Adrenal gland (tissue), 12 donors: ENCODE results near the gene IFI35. TPM values are rescaled to one million over a fixed set of nuclear protein-coding genes. Genes with fewer than 3 reads are reported as not detected.

Source experiments
- DNase-seq, 7 donors: peaks; one replicate each; pipeline ENCODE4 v3.0.0-alpha.2; 2019 to 2020
- H3K27ac ChIP-seq, 5 donors: fragments of 200-600 bp; sonication (generic) in 4 of 5; 1 replicate in 3 of 5; 2 replicates in 2 of 5; pipeline versions ENCODE4 v1.5.1 to v1.8.0; 2016 to 2020; ENCODE audit warnings: mild to moderate bottlenecking in 1 of 5
- H3K27me3 ChIP-seq: fragments of 200-600 bp; 2 replicates; pipeline ENCODE4 v1.8.0; 2021
- H3K36me3 ChIP-seq, 2 donors: fragments of 200-600 bp; replicated peaks in 1 of 2; 1 replicate in 1 of 2; 2 replicates in 1 of 2; pipeline versions ENCODE4 v1.5.1 to v1.8.0; 2018 to 2022
- H3K4me1 ChIP-seq, 2 donors: fragments of 200-600 bp; replicated peaks in 1 of 2; 1 replicate in 1 of 2; 2 replicates in 1 of 2; pipeline versions ENCODE4 v1.5.1 to v1.8.0; 2018 to 2021
- H3K4me3 ChIP-seq, 4 donors: fragments of 200-600 bp; sonication (generic) in 3 of 4; one replicate each; pipeline ENCODE4 v1.5.1; 2016 to 2018
- H3K9me3 ChIP-seq, 3 donors: fragments of 200-600 bp; sonication (generic) in 1 of 3; replicated peaks in 1 of 3; 1 replicate in 2 of 3; 2 replicates in 1 of 3; pipeline versions ENCODE4 v1.5.1 to v1.8.0; 2016 to 2021
- POLR2A ChIP-seq, 2 donors: fragments of 450-650 bp; IDR thresholded peaks; one replicate each; pipeline ENCODE4 v1.6.1; 2017; ENCODE audit warnings: antibody characterized with exemption in 2 of 2, mild to moderate bottlenecking in 2 of 2, moderate library complexity in 1 of 2
- WGBS, 4 donors: extraction: QIAGEN DNeasy Blood & Tissue Kit in 2 of 4; methylation state at CpG; one replicate each; pipeline versions ENCODE4 v1.1.5 to v1.1.7; 2013 to 2017; 5-methylcytosine and 5-hydroxymethylcytosine counted together
- intact Hi-C, 2 donors: fragments of 100-400 bp; cut with DNase I; formaldehyde crosslinking; loops; one replicate each; pipeline versions ENCODE4 v1.14.1 to v1.15.0; 2022 to 2023
- polyA plus RNA-seq, 3 donors: library from polyadenylated mRNA; stranded (reverse); fragments of 200-250 nt in 2 of 3; fragments of 350-450 nt in 1 of 3; fragmentation: Illumina TruSeq in 1 of 3; extraction: RNeasy Lipid Tissue Mini Kit (QIAGEN cat#74804) in 1 of 3; gene quantifications; one replicate each; pipeline ENCODE4 v1.2.3, GENCODE V29; 2013 to 2014
- small RNA-seq, 2 donors: library from RNA; depleted of rRNA; stranded (forward); fragments of <200 nt; gene quantifications; one replicate each; pipeline ENCODE3, GENCODE V24; 2016
- total RNA-seq, 9 donors: library from RNA; depleted of rRNA in 4 of 9; stranded (reverse); fragments of >200 nt in 4 of 9; fragments of 120-200 nt in 1 of 9; fragmentation: NEBNext Ultra II Directional in 1 of 9; extraction: Animal tissue kit (Norgen Biotek cat#: 25700) in 1 of 9; gene quantifications; one replicate each; pipeline versions ENCODE4 v1.1.0 to v1.2.4, GENCODE V29; 2013 to 2023
- TF ChIP-seq, protein P1 (sequence below), 6 experiments: fragments of 450-650 bp in 4 of 6; fragments of 200-600 bp in 2 of 6; sonication (generic) in 1 of 6; IDR thresholded peaks; 1 replicate in 5 of 6; 2 replicates in 1 of 6; pipeline versions ENCODE4 v1.5.1 to v1.8.0; 2016 to 2021; ENCODE audit warnings: antibody characterized with exemption in 6 of 6, mild to moderate bottlenecking in 2 of 6, moderate library complexity in 1 of 6
- donor health status: healthy with polysubstance abuse.
- donor health status: Bipolar disorder and iron deficiency.
- donor health status: DM: yes; HTN: yes; CAD: no.
- donor health status: DM: no; HTN: no; CAD: no.
- donor health status: DM: no; HTN: no; CAD: no.
- donor health status: DM: yes; HTN: yes; CAD: no.

Gene IFI35
- total and polyA plus RNA-seq, 12 donors, result 38.4 to 91.4 (median 64.2) TPM

DNA sequence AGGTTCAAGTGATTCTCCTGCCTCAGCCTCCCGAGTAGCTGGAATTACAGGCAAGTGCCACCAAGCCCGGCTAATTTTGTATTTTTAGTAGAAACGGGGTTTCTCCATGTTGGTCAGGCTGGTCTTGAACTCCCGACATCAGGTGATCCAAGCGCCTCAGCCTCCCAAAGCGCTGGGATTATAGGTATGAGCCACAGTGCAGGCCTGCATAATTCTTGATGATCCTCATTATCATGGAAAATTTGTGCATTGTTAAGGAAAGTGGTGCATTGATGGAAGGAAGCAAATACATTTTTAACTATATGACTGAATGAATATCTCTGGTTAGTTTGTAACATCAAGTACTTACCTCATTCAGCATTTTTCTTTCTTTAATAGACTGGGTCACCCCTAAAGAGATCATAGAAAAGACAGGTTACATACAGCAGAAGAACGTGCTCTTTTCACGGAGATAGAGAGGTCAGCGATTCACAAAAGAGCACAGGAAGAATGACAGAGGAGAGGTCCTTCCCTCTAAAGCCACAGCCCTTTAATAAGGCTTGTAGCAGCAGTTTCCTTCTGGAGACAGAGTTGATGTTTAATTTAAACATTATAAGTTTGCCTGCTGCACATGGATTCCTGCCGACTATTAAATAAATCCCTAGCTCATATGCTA is 56.5 kb downstream of the IFI35 start:
- WGBS, 4 donors, result 93 to 98% (median 95%) methylated on average over 10 of the region's 10 CpGs
- Histone ChIP-seq H3K4me3 (no peak overlapping the region), H3K27me3 (no peaks in the 10 kb centered on the region), H3K27ac (no peak overlapping the region), H3K4me1 (no peaks in the 10 kb centered on the region), H3K9me3 (no peaks in the 10 kb centered on the region), H3K36me3 (no peaks in the 10 kb centered on the region)
- TF ChIP-seq, protein P1, sequence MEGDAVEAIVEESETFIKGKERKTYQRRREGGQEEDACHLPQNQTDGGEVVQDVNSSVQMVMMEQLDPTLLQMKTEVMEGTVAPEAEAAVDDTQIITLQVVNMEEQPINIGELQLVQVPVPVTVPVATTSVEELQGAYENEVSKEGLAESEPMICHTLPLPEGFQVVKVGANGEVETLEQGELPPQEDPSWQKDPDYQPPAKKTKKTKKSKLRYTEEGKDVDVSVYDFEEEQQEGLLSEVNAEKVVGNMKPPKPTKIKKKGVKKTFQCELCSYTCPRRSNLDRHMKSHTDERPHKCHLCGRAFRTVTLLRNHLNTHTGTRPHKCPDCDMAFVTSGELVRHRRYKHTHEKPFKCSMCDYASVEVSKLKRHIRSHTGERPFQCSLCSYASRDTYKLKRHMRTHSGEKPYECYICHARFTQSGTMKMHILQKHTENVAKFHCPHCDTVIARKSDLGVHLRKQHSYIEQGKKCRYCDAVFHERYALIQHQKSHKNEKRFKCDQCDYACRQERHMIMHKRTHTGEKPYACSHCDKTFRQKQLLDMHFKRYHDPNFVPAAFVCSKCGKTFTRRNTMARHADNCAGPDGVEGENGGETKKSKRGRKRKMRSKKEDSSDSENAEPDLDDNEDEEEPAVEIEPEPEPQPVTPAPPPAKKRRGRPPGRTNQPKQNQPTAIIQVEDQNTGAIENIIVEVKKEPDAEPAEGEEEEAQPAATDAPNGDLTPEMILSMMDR (IDR thresholded peaks at IDR 0.05), result no peak
- no peak for TF ChIP-seq POLR2A (IDR thresholded peaks at IDR 0.05)
- intact Hi-C loops, result no loop called here
- no peak for DNase-seq

Small RNAs within 50 kb of the gene (small RNA-seq; reads per million reads assigned to genes)
- gene AARSD1, result 0 reads per million in 2 donors

Other genes with a start within 250 kb of the IFI35 start
- gene RAMP2, start 245.6 kb upstream of the IFI35 start, total RNA-seq, result 10 to 100 TPM in 7 of 9 donors, 1 to 10 TPM in 2; 4.6 to 35.4 (median 16.1) TPM
- 10 to 100 TPM; 23.1 to 67.5 (median 37.9) TPM for gene RAMP2, start 245.6 kb upstream of the IFI35 start, polyA plus RNA-seq
- gene VPS25, start 233.3 kb upstream of the IFI35 start, total RNA-seq, result 100 to 1,000 TPM in 1 of 9 donors, 10 to 100 TPM in 8; 43.2 to 135 (median 52.6) TPM
- gene VPS25, start 233.3 kb upstream of the IFI35 start, polyA plus RNA-seq, result 10 to 100 TPM; 25.7 to 63.4 (median 37.0) TPM
- gene WNK4, start 226.2 kb upstream of the IFI35 start, total RNA-seq, result under 1 TPM in 4 of 9 donors, not detected in 5; 0.18 to 0.46 (median 0.30) TPM
- under 1 TPM; 0.05 to 0.08 (median 0.07) TPM for gene WNK4, start 226.2 kb upstream of the IFI35 start, polyA plus RNA-seq
- gene COA3, start 208.1 kb upstream of the IFI35 start, total RNA-seq, result 100 to 1,000 TPM in 3 of 9 donors, 10 to 100 TPM in 6; 65.3 to 231 (median 84.8) TPM
- gene COA3, start 208.1 kb upstream of the IFI35 start, polyA plus RNA-seq, result 10 to 100 TPM; 55.6 to 98.2 (median 91.1) TPM
- gene CNTD1, start 207.9 kb upstream of the IFI35 start, total RNA-seq, result 1 to 10 TPM in 2 of 9 donors, under 1 TPM in 2, not detected in 5; 0.28 to 8.2 (median 0.96) TPM
- gene CNTD1, start 207.9 kb upstream of the IFI35 start, polyA plus RNA-seq, result under 1 TPM; 0.24 to 0.32 (median 0.27) TPM
- 100 to 1,000 TPM in 5 of 9 donors, 10 to 100 TPM in 4; 70.1 to 235 (median 104) TPM for gene BECN1, start 182.5 kb upstream of the IFI35 start, total RNA-seq
- 10 to 100 TPM; 27.0 to 76.6 (median 33.1) TPM for gene BECN1, start 182.5 kb upstream of the IFI35 start, polyA plus RNA-seq
- 100 to 1,000 TPM in 3 of 9 donors, 10 to 100 TPM in 6; 45.8 to 136 (median 85.1) TPM for gene PSME3, start 173.4 kb upstream of the IFI35 start, total RNA-seq
- 100 to 1,000 TPM in 1 of 3 donors, 10 to 100 TPM in 2; 18.5 to 149 (median 25.4) TPM for gene PSME3, start 173.4 kb upstream of the IFI35 start, polyA plus RNA-seq
- 1 to 10 TPM in 6 of 9 donors, under 1 TPM in 3; 0.60 to 2.2 (median 1.4) TPM for gene AOC2, start 162.2 kb upstream of the IFI35 start, total RNA-seq
- gene AOC2, start 162.2 kb upstream of the IFI35 start, polyA plus RNA-seq, result 1 to 10 TPM in 2 of 3 donors, under 1 TPM in 1; 0.95 to 1.6 (median 1.4) TPM
- 100 to 1,000 TPM in 2 of 9 donors, 10 to 100 TPM in 7; 21.6 to 133 (median 83.7) TPM for gene AOC3, start 155.6 kb upstream of the IFI35 start, total RNA-seq
- gene AOC3, start 155.6 kb upstream of the IFI35 start, polyA plus RNA-seq, result 10 to 100 TPM; 32.4 to 63.9 (median 59.7) TPM
- gene G6PC1, start 106.0 kb upstream of the IFI35 start, total RNA-seq, result under 1 TPM in 3 of 9 donors, not detected in 6; 0.11 to 0.18 (median 0.18) TPM
- under 1 TPM in 1 of 3 donors, not detected in 2; 0.09 TPM for gene G6PC1, start 106.0 kb upstream of the IFI35 start, polyA plus RNA-seq
- 10 to 100 TPM; 16.4 to 60.7 (median 35.1) TPM for gene AARSD1, start 42.3 kb upstream of the IFI35 start, total RNA-seq
- 100 to 1,000 TPM in 2 of 3 donors, 10 to 100 TPM in 1; 49.0 to 206 (median 121) TPM for gene AARSD1, start 42.3 kb upstream of the IFI35 start, polyA plus RNA-seq
- gene PTGES3L, start 26.7 kb upstream of the IFI35 start, total RNA-seq, result under 1 TPM in 3 of 9 donors, not detected in 6; 0.18 to 0.67 (median 0.28) TPM
- under 1 TPM; 0.61 to 0.72 (median 0.62) TPM for gene PTGES3L, start 26.7 kb upstream of the IFI35 start, polyA plus RNA-seq
- gene RUNDC1, start 26.2 kb upstream of the IFI35 start, total RNA-seq, result 10 to 100 TPM; 14.3 to 29.7 (median 17.4) TPM
- gene RUNDC1, start 26.2 kb upstream of the IFI35 start, polyA plus RNA-seq, result 10 to 100 TPM in 2 of 3 donors, 1 to 10 TPM in 1; 7.6 to 20.6 (median 10.3) TPM
- 1,000 to 10,000 TPM in 3 of 9 donors, 100 to 1,000 TPM in 6; 356 to 1,636 (median 929) TPM for gene RPL27, start 8.4 kb upstream of the IFI35 start, total RNA-seq
- gene RPL27, start 8.4 kb upstream of the IFI35 start, polyA plus RNA-seq, result 1,000 to 10,000 TPM; 1,877 to 2,291 (median 1,931) TPM
- gene VAT1, start 15.6 kb downstream of the IFI35 start, total RNA-seq, result 100 to 1,000 TPM; 280 to 744 (median 463) TPM
- 100 to 1,000 TPM; 177 to 311 (median 269) TPM for gene VAT1, start 15.6 kb downstream of the IFI35 start, polyA plus RNA-seq
- 1 to 10 TPM; 1.3 to 8.2 (median 4.0) TPM for gene RND2, start 18.4 kb downstream of the IFI35 start, total RNA-seq
- 1 to 10 TPM; 2.4 to 6.3 (median 3.1) TPM for gene RND2, start 18.4 kb downstream of the IFI35 start, polyA plus RNA-seq
- 10 to 100 TPM in 2 of 9 donors, 1 to 10 TPM in 7; 1.9 to 10.4 (median 5.7) TPM for gene BRCA1, start 118.6 kb downstream of the IFI35 start, total RNA-seq
- 1 to 10 TPM; 1.1 to 3.4 (median 2.3) TPM for gene BRCA1, start 118.6 kb downstream of the IFI35 start, polyA plus RNA-seq
- 100 to 1,000 TPM in 7 of 9 donors, 10 to 100 TPM in 2; 63.6 to 139 (median 110) TPM for gene NBR1, start 164.4 kb downstream of the IFI35 start, total RNA-seq
- gene NBR1, start 164.4 kb downstream of the IFI35 start, polyA plus RNA-seq, result 10 to 100 TPM; 38.6 to 83.4 (median 39.9) TPM
- gene TMEM106A, start 205.1 kb downstream of the IFI35 start, total RNA-seq, result 10 to 100 TPM in 4 of 9 donors, 1 to 10 TPM in 5; 2.1 to 20.1 (median 9.0) TPM
- gene TMEM106A, start 205.1 kb downstream of the IFI35 start, polyA plus RNA-seq, result 1 to 10 TPM; 1.9 to 9.2 (median 4.5) TPM
- not detected for gene CCDC200, start 221.8 kb downstream of the IFI35 start, total RNA-seq
- gene CCDC200, start 221.8 kb downstream of the IFI35 start, polyA plus RNA-seq, result not detected
- gene RNU2-1, start 227.2 kb downstream of the IFI35 start, total RNA-seq, result 1,000 to 10,000 TPM in 4 of 9 donors, not detected in 5; 1,199 to 3,253 (median 2,829) TPM
- gene RNU2-1, start 227.2 kb downstream of the IFI35 start, polyA plus RNA-seq, result not detected